ENCODE measurements around the gene DGKB.

Gene DGKB

GRCh38 chr7:14931511-14932215, 29.1 kb upstream of the DGKB start:
- Histone ChIP-seq H3K27me3 (no peaks in the 10 kb centered on the region), H3K36me3 (no peaks in the 10 kb centered on the region), H3K4me1 (ENCODE audit: control insufficient read depth in 1 of 2, insufficient read depth in 1 of 2, low read depth in 1 of 2, low read length in 1 of 2) (no peaks in the 10 kb centered on the region), H3K27ac (no peak overlapping the region), H3K4me3 (ENCODE audit: low read depth in 1 of 2, low read length in 1 of 2) (no peak overlapping the region), H3K9me3 (no peaks in the 10 kb centered on the region)
- TF ChIP-seq CTCF (IDR thresholded peaks at IDR 0.05), result no peak

- Histone ChIP-seq H3K27me3 (no peaks in the 10 kb centered on the region), H3K4me1 (ENCODE audit: control insufficient read depth in 1 of 2, insufficient read depth in 1 of 2, low read depth in 1 of 2, low read length in 1 of 2) (no peaks in the 10 kb centered on the region), H3K9me3 (no peaks in the 10 kb centered on the region), H3K27ac (no peak overlapping the region), H3K4me3 (ENCODE audit: low read depth in 1 of 2, low read length in 1 of 2) (no peak overlapping the region), H3K36me3 (no peaks in the 10 kb centered on the region)
- TF ChIP-seq CTCF (IDR thresholded peaks at IDR 0.05), result no peak
These were observed 21.8 kb upstream of the DGKB start for GRCh38 chr7:14924398-14924797.

DNA sequence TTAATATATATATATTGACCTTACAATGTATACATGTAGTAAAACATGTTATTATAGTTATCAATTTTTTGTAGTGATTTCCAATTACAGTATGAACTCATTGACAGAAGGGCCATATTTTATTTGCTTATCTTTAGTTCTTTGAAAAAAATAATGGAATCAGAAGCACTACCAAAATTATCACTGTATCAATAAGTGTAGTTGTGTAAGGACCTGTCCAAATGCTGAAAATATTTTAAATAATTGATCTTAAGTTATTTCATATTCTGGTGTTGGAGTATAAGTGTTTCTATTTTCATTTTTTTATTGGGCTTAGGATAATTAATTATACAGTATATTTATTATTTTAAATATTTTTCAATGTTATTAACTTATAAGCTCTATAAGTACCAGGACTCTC, 8.5 kb upstream of the DGKB start:
- Histone ChIP-seq H3K36me3 (no peaks in the 10 kb centered on the region), H3K4me1 (ENCODE audit: control insufficient read depth in 1 of 2, insufficient read depth in 1 of 2, low read depth in 1 of 2, low read length in 1 of 2) (no peaks in the 10 kb centered on the region), H3K27me3 (no peaks in the 10 kb centered on the region), H3K27ac (no peak overlapping the region), H3K9me3 (no peaks in the 10 kb centered on the region), H3K4me3 (ENCODE audit: low read depth in 1 of 2, low read length in 1 of 2) (no peak overlapping the region)
- no peak for TF ChIP-seq CTCF (IDR thresholded peaks at IDR 0.05)

DNA sequence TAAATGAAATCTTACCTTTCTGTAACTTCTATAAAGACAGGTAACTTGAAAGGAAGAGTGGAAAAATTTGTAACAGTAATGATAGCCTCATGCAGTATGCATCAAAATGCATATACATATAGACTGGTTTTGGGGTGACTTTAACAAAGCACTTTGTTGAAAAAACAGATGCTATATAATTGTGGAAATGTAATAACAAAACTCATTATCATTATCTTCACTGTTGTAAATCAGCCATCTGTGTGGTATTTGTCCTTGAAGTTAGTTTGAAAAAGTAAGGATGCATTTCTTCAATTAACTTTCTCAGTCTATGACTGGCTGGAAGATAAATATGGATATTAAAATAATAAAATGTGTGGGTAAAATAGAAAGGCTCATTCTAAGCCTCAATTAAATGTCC, 6.1 kb upstream of the DGKB start:
- no peak overlapping the region for H3K4me3 ChIP-seq (ENCODE audit: low read depth in 1 of 2, low read length in 1 of 2)
- H3K27ac ChIP-seq, result no peak overlapping the region
- no peaks in the 10 kb centered on the region for H3K36me3 ChIP-seq
- no peaks in the 10 kb centered on the region for H3K4me1 ChIP-seq (ENCODE audit: control insufficient read depth in 1 of 2, insufficient read depth in 1 of 2, low read depth in 1 of 2, low read length in 1 of 2)
- no peak for TF ChIP-seq CTCF (IDR thresholded peaks at IDR 0.05)
- no peaks in the 10 kb centered on the region for H3K27me3 ChIP-seq
- no peaks in the 10 kb centered on the region for H3K9me3 ChIP-seq

GRCh38 chr7:14905764-14906163, 3.2 kb upstream of the DGKB start:
- Histone ChIP-seq H3K4me1 (ENCODE audit: control insufficient read depth in 1 of 2, insufficient read depth in 1 of 2, low read depth in 1 of 2, low read length in 1 of 2) (no peaks in the 10 kb centered on the region), H3K36me3 (no peaks in the 10 kb centered on the region), H3K27ac (no peak overlapping the region), H3K9me3 (no peaks in the 10 kb centered on the region), H3K27me3 (peaks cover 10% of the 10 kb centered on the region), H3K4me3 (ENCODE audit: low read depth in 1 of 2, low read length in 1 of 2) (no peak overlapping the region)
- TF ChIP-seq CTCF (IDR thresholded peaks at IDR 0.05), result no peak
